Trophoblast cell (in vitro differentiated cells and primary cell): ENCODE measurements around the gene GPR37L1.
A peak's percentile ranks its signal among the peaks of the same experiment; 100 is the strongest.

Experiments used
- DNase-seq, 2 donors: peaks; one replicate each; pipeline ENCODE4 v3.0.0-alpha.2; 2016
- H2AFZ ChIP-seq: 2 replicates; pipeline ENCODE4 v1.6.1; 2013; ENCODE audit warnings: low read length, moderate library complexity, mild to moderate bottlenecking; ENCODE audit not compliant: insufficient read depth, poor library complexity
- H2AK5ac ChIP-seq: 2 replicates; pipeline ENCODE4 v1.6.1; 2013; ENCODE audit warnings: mild to moderate bottlenecking, low read length
- H2BK120ac ChIP-seq: 2 replicates; pipeline ENCODE4 v1.6.1; 2013; ENCODE audit warnings: low read length, mild to moderate bottlenecking, moderate library complexity; ENCODE audit not compliant: insufficient read depth, poor library complexity
- H2BK12ac ChIP-seq: 2 replicates; pipeline ENCODE4 v1.6.1; 2013; ENCODE audit warnings: mild to moderate bottlenecking, low read length, moderate library complexity
- H2BK5ac ChIP-seq: 2 replicates; pipeline ENCODE4 v1.6.1; 2013; ENCODE audit warnings: low read length, low read depth, moderate library complexity, mild to moderate bottlenecking; ENCODE audit not compliant: poor library complexity
- H3K14ac ChIP-seq: 2 replicates; pipeline ENCODE4 v1.6.1; 2013; ENCODE audit warnings: mild to moderate bottlenecking, low read length
- H3K18ac ChIP-seq: 2 replicates; pipeline ENCODE4 v1.6.1; 2013; ENCODE audit warnings: mild to moderate bottlenecking, low read length
- H3K23ac ChIP-seq: 2 replicates; pipeline ENCODE4 v1.6.1; 2013; ENCODE audit warnings: low read length
- H3K27ac ChIP-seq: 2 replicates; pipeline ENCODE4 v1.5.1; 2013; ENCODE audit warnings: low read depth, mild to moderate bottlenecking, inconsistent platforms, low read length, moderate library complexity
- H3K27me3 ChIP-seq: 2 replicates; pipeline ENCODE4 v1.6.1; 2013; ENCODE audit warnings: inconsistent platforms, mild to moderate bottlenecking, low read length, moderate library complexity; ENCODE audit not compliant: insufficient read depth
- H3K36me3 ChIP-seq, 2 experiments: 1 replicate in 1 of 2; 2 replicates in 1 of 2; pipeline ENCODE4 v1.6.1; 2013; ENCODE audit warnings: low read length in 2 of 2, mild to moderate bottlenecking in 2 of 2, moderate library complexity in 1 of 2; ENCODE audit not compliant: insufficient read depth in 2 of 2, control insufficient read depth in 1 of 2
- H3K4ac ChIP-seq: 2 replicates; pipeline ENCODE4 v1.6.1; 2013; ENCODE audit warnings: low read depth, mild to moderate bottlenecking, low read length, moderate library complexity
- H3K4me1 ChIP-seq, 2 experiments: 1 replicate in 1 of 2; 2 replicates in 1 of 2; pipeline ENCODE4 v1.6.1; 2013; ENCODE audit warnings: low read length in 2 of 2, mild to moderate bottlenecking in 2 of 2, moderate library complexity in 1 of 2; ENCODE audit not compliant: insufficient read depth in 2 of 2, control insufficient read depth in 1 of 2
- H3K4me2 ChIP-seq: 2 replicates; pipeline ENCODE4 v1.6.1; 2013; ENCODE audit warnings: inconsistent platforms, mild to moderate bottlenecking, low read length, moderate library complexity
- H3K4me3 ChIP-seq: 2 replicates; pipeline ENCODE4 v1.5.1; 2013; ENCODE audit warnings: mild to moderate bottlenecking, low read depth, low read length, inconsistent platforms
- H3K79me1 ChIP-seq: one replicate; pipeline ENCODE4 v1.6.1; 2013; ENCODE audit warnings: low read length
- H3K79me2 ChIP-seq: 2 replicates; pipeline ENCODE4 v1.6.1; 2013; ENCODE audit warnings: low read length, mild to moderate bottlenecking; ENCODE audit not compliant: control insufficient read depth, insufficient read depth, poor library complexity
- H3K9ac ChIP-seq: 2 replicates; pipeline ENCODE4 v1.6.1; 2013; ENCODE audit warnings: mild to moderate bottlenecking, low read length
- H3K9me3 ChIP-seq: 2 replicates; pipeline ENCODE4 v1.6.1; 2013; ENCODE audit warnings: low read depth, mild to moderate bottlenecking, control low read depth, inconsistent platforms, low read length; ENCODE audit not compliant: insufficient read depth
- H4K12ac ChIP-seq: 2 replicates; pipeline ENCODE4 v1.6.1; 2013; ENCODE audit warnings: low read depth, mild to moderate bottlenecking, low read length, moderate library complexity
- H4K8ac ChIP-seq: 2 replicates; pipeline ENCODE4 v1.6.1; 2013; ENCODE audit warnings: low read depth, mild to moderate bottlenecking, low read length, moderate library complexity
- H4K91ac ChIP-seq: one replicate; pipeline ENCODE4 v1.6.1; 2013; ENCODE audit warnings: low read depth, mild to moderate bottlenecking, low read length, moderate library complexity
- WGBS: extraction: QIAGEN DNeasy Blood & Tissue Kit; methylation state at CpG from one replicate; pipeline ENCODE4 v1.1.7; 2013; ENCODE audit warnings: missing lambda C conversion rate; ENCODE audit not compliant: insufficient read length, insufficient coverage; ENCODE audit errors: extremely low coverage; 5-methylcytosine and 5-hydroxymethylcytosine counted together

Gene GPR37L1

DNA sequence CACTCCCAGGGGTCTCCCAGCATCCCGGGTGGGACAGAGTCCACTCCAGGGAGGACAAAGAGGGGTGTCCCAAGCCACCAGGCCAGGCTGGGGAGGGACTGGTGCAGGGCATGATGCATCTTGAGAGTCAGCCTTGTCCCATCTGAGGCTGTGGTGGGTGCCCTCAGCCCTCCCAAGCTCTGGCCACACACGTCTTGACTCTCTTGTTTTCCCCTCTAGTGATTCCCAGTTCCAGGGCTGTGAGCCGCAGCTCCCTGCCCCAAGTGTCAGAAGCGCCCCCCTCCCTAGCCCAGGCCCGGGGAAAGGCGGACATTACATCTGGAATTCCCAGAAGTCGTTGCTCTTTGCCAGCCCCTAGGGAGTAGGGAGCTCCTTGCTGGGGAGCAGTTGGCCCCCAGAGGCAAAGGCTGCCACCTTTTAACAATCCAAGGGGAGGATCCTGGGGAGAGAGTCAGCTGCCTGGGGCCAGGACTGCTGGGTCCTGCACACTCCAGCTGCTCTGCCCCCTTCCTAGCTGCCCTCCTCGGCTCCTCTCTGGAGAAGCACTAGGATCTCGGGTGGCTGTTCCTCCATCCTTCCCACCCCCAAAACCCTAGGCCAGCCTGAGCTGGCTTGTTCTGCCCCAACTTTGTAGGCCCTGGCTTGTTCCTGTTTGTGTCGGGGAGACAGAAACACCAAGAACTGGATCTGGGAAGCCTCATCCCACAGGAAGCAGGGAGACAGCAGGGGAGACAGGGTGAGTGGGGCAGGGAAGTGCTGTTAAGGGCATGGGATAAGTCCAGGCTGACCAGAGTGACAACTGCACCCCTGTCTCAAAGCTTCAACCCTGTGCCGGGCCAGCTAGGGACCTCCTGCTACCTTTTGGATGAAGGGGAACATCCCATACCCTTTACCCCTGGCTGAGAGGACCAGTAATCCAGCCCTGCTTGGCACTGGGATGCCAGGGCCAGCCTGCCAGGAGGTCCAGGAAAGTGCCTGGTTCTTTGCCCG is 40.9 kb downstream of the GPR37L1 start:
- H2BK12ac ChIP-seq = no peak overlapping the region
- H3K4ac ChIP-seq = no peak overlapping the region
- H3K18ac ChIP-seq = no peak overlapping the region
- H4K91ac ChIP-seq = no peak overlapping the region
- H2BK5ac ChIP-seq = no peak overlapping the region
- no peak overlapping the region for H3K4me3 ChIP-seq
- no peaks in the 10 kb centered on the region for H3K27me3 ChIP-seq
- no peaks in the 10 kb centered on the region for H3K79me2 ChIP-seq
- no peaks in the 10 kb centered on the region for H3K79me1 ChIP-seq
- H3K4me2 ChIP-seq = no peak overlapping the region
- no peak overlapping the region for H2BK120ac ChIP-seq
- H3K27ac ChIP-seq = no peak overlapping the region
- WGBS = no CpG with 5 or more reads among the region's 12 CpGs
- H4K12ac ChIP-seq = no peak overlapping the region
- peaks cover 5 to 18% of the 10 kb centered on the region in 2 experiments for H3K4me1 ChIP-seq
- H3K9ac ChIP-seq = no peak overlapping the region
- H3K36me3 ChIP-seq = no peaks in the 10 kb centered on the region
- H2AFZ ChIP-seq = no peak overlapping the region
- peak overlapping the region; percentile 36 for H4K8ac ChIP-seq
- no peak overlapping the region for H3K23ac ChIP-seq
- no peak for DNase-seq
- no peak overlapping the region for H2AK5ac ChIP-seq
- no peak overlapping the region for H3K14ac ChIP-seq
- H3K9me3 ChIP-seq = no peaks in the 10 kb centered on the region

DNA sequence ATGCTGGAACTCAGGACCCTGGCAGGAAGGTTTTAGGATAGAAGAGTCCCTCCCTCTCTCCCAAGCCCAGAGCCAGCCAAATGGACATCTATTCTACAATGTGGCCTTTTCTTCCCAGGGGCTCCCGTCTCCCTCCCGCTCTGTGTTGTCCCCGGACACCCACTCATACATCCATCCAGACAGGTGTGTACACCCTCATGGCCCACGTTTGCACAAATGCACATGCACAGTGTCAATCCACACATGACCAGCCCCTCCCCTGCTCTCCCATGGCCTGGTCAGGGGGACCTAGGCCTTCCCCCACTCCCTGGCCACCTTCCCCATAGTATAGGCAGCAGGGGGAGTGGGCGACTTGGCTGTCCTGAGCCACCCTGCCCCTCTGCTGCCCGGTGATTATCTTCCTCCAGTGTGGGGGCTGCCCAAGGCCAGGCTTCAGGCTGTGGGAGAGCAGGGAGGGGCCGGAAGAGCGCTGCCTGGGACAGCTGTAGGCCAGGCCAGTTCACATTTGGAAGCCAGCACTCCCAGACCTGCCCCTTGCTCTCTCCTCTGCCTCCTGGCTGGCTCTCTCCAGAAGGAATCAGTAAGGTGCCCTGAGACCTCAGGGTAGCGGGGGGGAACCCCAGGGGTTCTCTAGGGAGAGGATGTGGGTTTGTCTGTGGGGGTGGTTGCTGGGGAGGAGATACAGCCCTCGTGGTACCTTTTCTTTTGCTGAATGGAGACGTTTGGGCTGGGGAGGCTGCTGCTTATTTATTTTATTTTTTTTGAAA is 41.7 kb downstream of the GPR37L1 start:
- Histone ChIP-seq H3K36me3 (no peaks in the 10 kb centered on the region), H2BK12ac (no peak overlapping the region), H4K8ac (no peak overlapping the region)

DNA sequence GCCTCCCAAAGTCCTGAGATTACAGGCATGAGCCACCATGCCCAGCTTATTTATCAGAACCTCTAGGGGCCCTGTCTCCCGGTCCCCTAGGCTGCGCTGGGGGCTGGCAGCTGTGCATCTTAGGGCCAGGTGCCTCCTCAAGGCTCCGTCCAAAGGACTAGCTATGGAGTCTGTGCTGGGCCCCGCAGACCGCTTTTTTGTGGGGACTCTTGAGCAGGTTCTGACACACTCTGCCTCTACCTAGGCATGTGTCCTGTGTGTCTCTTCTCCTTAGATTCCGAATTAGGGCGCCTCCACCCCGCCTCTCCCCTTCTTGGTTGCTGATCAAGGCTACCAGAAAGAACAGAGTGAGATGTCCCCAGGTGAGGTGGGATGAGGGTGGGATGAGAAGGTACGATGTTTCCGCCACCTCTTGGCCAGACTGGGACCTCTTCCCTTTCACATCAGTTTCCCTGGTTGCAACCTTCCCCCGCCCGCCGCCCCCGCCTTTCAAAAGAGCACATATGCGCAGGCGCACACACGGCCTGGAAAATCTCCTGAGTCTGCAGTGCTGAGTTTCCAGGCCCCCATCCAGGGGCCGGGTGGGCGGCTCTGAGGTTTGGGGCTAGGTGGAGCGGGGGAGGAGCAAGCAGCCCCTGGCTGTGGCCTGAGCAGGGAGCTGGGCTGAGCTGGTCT is 42.7 kb downstream of the GPR37L1 start:
- Histone ChIP-seq H3K4me2 (no peak overlapping the region), H4K91ac (no peak overlapping the region), H2BK5ac (no peak overlapping the region), H3K14ac (no peak overlapping the region), H2BK12ac (no peak overlapping the region), H4K12ac (no peak overlapping the region), H3K4me3 (no peak overlapping the region), H2BK120ac (no peak overlapping the region), H3K18ac (no peak overlapping the region), H3K79me2 (no peaks in the 10 kb centered on the region), H3K36me3 (no peaks in the 10 kb centered on the region), H4K8ac (no peak overlapping the region), H3K23ac (no peak overlapping the region), H2AK5ac (no peak overlapping the region), H3K27me3 (no peaks in the 10 kb centered on the region), H3K4me1 (peaks cover 2 to 18% of the 10 kb centered on the region in 2 experiments), H2AFZ (no peak overlapping the region), H3K9me3 (no peaks in the 10 kb centered on the region), H3K27ac (no peak overlapping the region), H3K4ac (no peak overlapping the region), H3K9ac (no peak overlapping the region), H3K79me1 (no peaks in the 10 kb centered on the region)
- no peak for DNase-seq
- no CpG with 5 or more reads among the region's 20 CpGs for WGBS

More for the DNA sequence above, 41.7 kb downstream of the GPR37L1 start:
- no peak overlapping the region for H4K12ac ChIP-seq
- no peak overlapping the region for H3K4me2 ChIP-seq
- H3K4ac ChIP-seq = no peak overlapping the region
- no CpG with 5 or more reads among the region's 11 CpGs for WGBS
- no peak overlapping the region for H2AK5ac ChIP-seq
- no peaks in the 10 kb centered on the region for H3K9me3 ChIP-seq
- peaks cover 5 to 18% of the 10 kb centered on the region in 2 experiments for H3K4me1 ChIP-seq
- H4K91ac ChIP-seq = no peak overlapping the region
- no peaks in the 10 kb centered on the region for H3K79me1 ChIP-seq
- H3K4me3 ChIP-seq = no peak overlapping the region
- H2AFZ ChIP-seq = no peak overlapping the region
- H3K9ac ChIP-seq = no peak overlapping the region
- H3K18ac ChIP-seq = no peak overlapping the region
- H2BK120ac ChIP-seq = no peak overlapping the region
- H3K79me2 ChIP-seq = no peaks in the 10 kb centered on the region
- no peak overlapping the region for H3K14ac ChIP-seq
- H3K23ac ChIP-seq = no peak overlapping the region
- no peak overlapping the region for H3K27ac ChIP-seq
- H2BK5ac ChIP-seq = no peak overlapping the region
- DNase-seq = no peak
- H3K27me3 ChIP-seq = no peaks in the 10 kb centered on the region
